ENCODE measurements around the gene RAP1A. TPM values are rescaled to one million over a fixed set of nuclear protein-coding genes. Genes with fewer than 3 reads are reported as not detected.

Gene RAP1A
- total RNA-seq, 1 experiment from 2014 or later, result 26.7 TPM

GRCh38 chr1:111677604-111678003, 58.0 kb downstream of the RAP1A start:
- Histone ChIP-seq H3T11ph (ENCODE audit: low read length) (no peak overlapping the region), H4K8ac (replicated peaks; ENCODE audit: insufficient read length, low read depth, low read length) (no peak overlapping the region), H3K18ac (ENCODE audit: insufficient read length, low read depth, low read length) (no peak overlapping the region), H2BK120ac (ENCODE audit: low read depth, low read length, poor library complexity, severe bottlenecking) (no peak overlapping the region), H3K79me2 (ENCODE audit: insufficient read depth, low read length) (peaks cover 2% of the 10 kb centered on the region; the same call in 1 of the 2 replicates), H3K4me2 (ENCODE audit: insufficient read depth, insufficient read length, low read length) (no peak overlapping the region), H2BK5ac (ENCODE audit: insufficient read length, low read length) (no peak overlapping the region), H3K23me2 (ENCODE audit: insufficient read length, low read depth, low read length, poor library complexity, severe bottlenecking) (no peaks in the 10 kb centered on the region), H2AK5ac (ENCODE audit: insufficient read length, low read length) (no peak overlapping the region), H4K20me1 (ENCODE audit: control insufficient read depth, insufficient read depth, insufficient read length) (no peaks in the 10 kb centered on the region), H2BK15ac (ENCODE audit: low read depth, low read length) (no peak overlapping the region), H3K4me1 (ENCODE audit: insufficient read depth, low read length) (no peaks in the 10 kb centered on the region), H4K5ac (ENCODE audit: insufficient read length, low read depth, low read length) (no peak overlapping the region), H3K14ac (ENCODE audit: insufficient read depth, low read length) (no peak overlapping the region; the same call in 1 of the 2 replicates), H3K23ac (ENCODE audit: insufficient read length, low read depth, low read length) (peak overlapping the region; percentile 23), H3K9me3 (ENCODE audit: control insufficient read depth, low read depth, low read length) (no peaks in the 10 kb centered on the region), H3K27ac (ENCODE audit: insufficient read length, low read depth, low read length) (no peak overlapping the region), H2BK12ac (ENCODE audit: insufficient read length, low read depth, low read length) (no peak overlapping the region), H3K9ac (ENCODE audit: extremely low read depth, insufficient read length, low read length) (no peak overlapping the region), H2AFZ (ENCODE audit: low read length) (no peak overlapping the region), H3K79me1 (ENCODE audit: insufficient read depth, low read depth, low read length, poor library complexity, severe bottlenecking) (no peaks in the 10 kb centered on the region), H3K56ac (ENCODE audit: insufficient read length, low read depth, low read length) (no peak overlapping the region), H2BK20ac (ENCODE audit: low read depth, low read length, poor library complexity, severe bottlenecking) (no peak overlapping the region), H4K91ac (ENCODE audit: insufficient read length, low read depth, low read length) (no peak overlapping the region), H3K27me3 (ENCODE audit: insufficient read depth, low read length) (no peaks in the 10 kb centered on the region), H3K4ac (ENCODE audit: low read depth, low read length) (no peak overlapping the region)
- peaks cover 4% of the 10 kb centered on the region in 2 experiments; a peak in 3 of 4 replicates for H3K4me1 Mint-ChIP-seq
- H3K4me3 Mint-ChIP-seq, result no peak overlapping the region
- H3K27me3 Mint-ChIP-seq (ENCODE audit: low read depth), result no peaks in the 10 kb centered on the region; the same call in 1 of the 2 replicates
- H3K36me3 Mint-ChIP-seq (ENCODE audit: insufficient read depth in 1 of 3, low read depth in 3 of 3), result peaks cover 48 to 59% (median 54%) of the 10 kb centered on the region in 3 experiments
- H3K27ac Mint-ChIP-seq, result 0 out of 7 replicates have a peak overlapping the region, but pooled peaks of 1 of the 3 experiments have one; percentile 29
- DNase-seq, result no peak
- WGBS (ENCODE audit: extremely low coverage, insufficient read length, low lambda C conversion rate), result no CpG with 5 or more reads among the region's 6 CpGs
- no peak for TF ChIP-seq CTCF (conservative IDR thresholded peaks at IDR 0.05)
- H3K9me3 Mint-ChIP-seq, result peaks cover 43% of the 10 kb centered on the region in 2 experiments
